Vagina (tissue), 2 donors: ENCODE measurements around the gene NDUFA5.
"Not testable (repeated sequence)": the region's sequence is repeated elsewhere in the genome, so short reads cannot be mapped to it uniquely, and the experiment has no call there.

Experiments
- CTCF ChIP-seq, 3 experiments: fragments of 450-650 bp in 2 of 3; fragments of 200-600 bp in 1 of 3; sonication (generic) in 1 of 3; IDR thresholded peaks; one replicate each; pipeline ENCODE4 v1.5.1; 2017 to 2019; ENCODE audit warnings: antibody characterized with exemption in 3 of 3, mild to moderate bottlenecking in 2 of 3, moderate library complexity in 2 of 3
- POLR2A ChIP-seq, 2 donors: fragments of 450-650 bp; IDR thresholded peaks; one replicate each; pipeline ENCODE4 v1.6.1; 2017; ENCODE audit warnings: antibody characterized with exemption in 2 of 2, mild to moderate bottlenecking in 2 of 2, moderate library complexity in 2 of 2

- TF ChIP-seq CTCF, POLR2A (IDR thresholded peaks at IDR 0.05): not testable (repeated sequence)
These were observed 29.8 kb downstream of the NDUFA5 start for GRCh38 chr7:123527712-123528225.
